Keratinocyte (primary cell): ENCODE measurements around the gene CALCB. TPM values are rescaled to one million over a fixed set of nuclear protein-coding genes. Genes with fewer than 3 reads are reported as not detected.

Experiments
- DNase-seq: peaks from one replicate; pipeline ENCODE4 v3.0.0-alpha.2; 2011; ENCODE audit warnings: low read depth, missing footprints, low spot score
- FAIRE-seq: peaks from 2 replicates; lab custom pipeline; 2011; peaks lifted over from hg19 to GRCh38; lab: Jason Lieb, UNC
- H2AFZ ChIP-seq: 2 replicates; pipeline ENCODE4 v1.6.0; 2012; ENCODE audit warnings: low read length, control low read depth, inconsistent platforms; ENCODE audit not compliant: control insufficient read depth
- H3K27ac ChIP-seq: 2 replicates; pipeline ENCODE4 v1.5.1; 2011; ENCODE audit warnings: low read length; ENCODE audit not compliant: control insufficient read depth, insufficient read depth
- H3K27me3 ChIP-seq: 3 replicates; pipeline ENCODE4 v1.6.0; 2011; ENCODE audit warnings: low read length; ENCODE audit not compliant: control insufficient read depth, insufficient read depth; ENCODE audit errors: extremely low read depth
- H3K36me3 ChIP-seq, 2 experiments: 2 replicates in 1 of 2; 3 replicates in 1 of 2; pipeline ENCODE4 v1.5.1; 2011; ENCODE audit warnings: low read length in 2 of 2, mild to moderate bottlenecking in 1 of 2; ENCODE audit not compliant: control insufficient read depth in 2 of 2, insufficient read depth in 2 of 2; ENCODE audit errors: extremely low read depth in 1 of 2
- H3K4me1 ChIP-seq: 3 replicates; pipeline ENCODE4 v1.5.1; 2011; ENCODE audit warnings: low read length; ENCODE audit not compliant: control insufficient read depth, insufficient read depth; ENCODE audit errors: extremely low read depth
- H3K4me2 ChIP-seq: 3 replicates; pipeline ENCODE4 v1.6.0; 2011; ENCODE audit warnings: low read depth, low read length; ENCODE audit not compliant: control insufficient read depth, insufficient read depth; ENCODE audit errors: extremely low read depth
- H3K4me3 ChIP-seq, 3 experiments: fragments of 200-600 bp in 1 of 3; sonication (generic) in 1 of 3; 2 replicates in 2 of 3; 3 replicates in 1 of 3; pipeline ENCODE4 v1.5.1; 2011 to 2016; ENCODE audit warnings: low read length in 3 of 3, mild to moderate bottlenecking in 3 of 3, control low read depth in 2 of 3, inconsistent platforms in 1 of 3, low read depth in 1 of 3, mixed read lengths in 1 of 3, mixed run types in 1 of 3, moderate library complexity in 1 of 3; ENCODE audit not compliant: control insufficient read depth in 2 of 3, insufficient read depth in 2 of 3; ENCODE audit errors: extremely low read depth in 1 of 3
- H3K79me2 ChIP-seq: 2 replicates; pipeline ENCODE4 v1.6.0; 2012; ENCODE audit warnings: low read length; ENCODE audit not compliant: control insufficient read depth, insufficient read depth
- H3K9ac ChIP-seq: 3 replicates; pipeline ENCODE4 v1.6.0; 2011; ENCODE audit warnings: low read length; ENCODE audit not compliant: control insufficient read depth, insufficient read depth; ENCODE audit errors: extremely low read depth
- H3K9me1 ChIP-seq: 3 replicates; pipeline ENCODE4 v1.6.0; 2011; ENCODE audit warnings: low read length; ENCODE audit not compliant: control insufficient read depth, insufficient read depth; ENCODE audit errors: extremely low read depth
- H3K9me3 ChIP-seq: 2 replicates; pipeline ENCODE4 v1.5.1; 2012; ENCODE audit warnings: low read depth, low read length; ENCODE audit not compliant: control insufficient read depth
- H4K20me1 ChIP-seq: 3 replicates; pipeline ENCODE4 v1.6.0; 2011; ENCODE audit warnings: low read length; ENCODE audit not compliant: control insufficient read depth, insufficient read depth; ENCODE audit errors: extremely low read depth
- CTCF ChIP-seq, 3 experiments: IDR thresholded peaks in 1 of 3; conservative IDR thresholded peaks in 1 of 3; optimal IDR thresholded peaks in 1 of 3; 2 replicates in 2 of 3; 3 replicates in 1 of 3; pipeline versions ENCODE3 to v1.5.1; 2011; ENCODE audit warnings: low read length in 3 of 3, mild to moderate bottlenecking in 3 of 3, moderate library complexity in 2 of 3, control low read depth in 1 of 3, inconsistent platforms in 1 of 3; ENCODE audit not compliant: insufficient read depth in 2 of 3; ENCODE audit errors: extremely low read depth in 1 of 3
- EZH2 ChIP-seq: IDR thresholded peaks from one replicate; pipeline ENCODE4 v1.6.1; 2012; ENCODE audit warnings: inconsistent platforms, mild to moderate bottlenecking, low read length, moderate library complexity
- dilution Hi-C: fragments of 300-500 bp; cut with MboI; formaldehyde crosslinking; loops from one replicate; pipeline ENCODE4 v1.7.0; 2020; ENCODE audit warnings: low sequenced_read_pairs; ENCODE audit not compliant: extremely low pct_ligation_motif_present
- polyA plus RNA-seq, 5 experiments: library from polyadenylated mRNA; depleted of rRNA in 3 of 5; stranded (reverse) in 3 of 5; stranded (forward) in 1 of 5; unstranded in 1 of 5; fragments of >200 nt; gene quantifications; 1 replicate in 1 of 5; 2 replicates in 3 of 5; 3 replicates in 1 of 5; pipeline versions ENCODE4 v1.2.1 to v1.2.3, GENCODE V29; 2011 to 2012; ENCODE audit warnings: missing spikeins in 2 of 5, low read depth in 1 of 5, low replicate concordance in 1 of 5

The CALCB gene
- polyA plus RNA-seq, 1 donor (not counting 4 experiments of a cell fraction or from before 2014, with no cell fraction given): not detected

DNA sequence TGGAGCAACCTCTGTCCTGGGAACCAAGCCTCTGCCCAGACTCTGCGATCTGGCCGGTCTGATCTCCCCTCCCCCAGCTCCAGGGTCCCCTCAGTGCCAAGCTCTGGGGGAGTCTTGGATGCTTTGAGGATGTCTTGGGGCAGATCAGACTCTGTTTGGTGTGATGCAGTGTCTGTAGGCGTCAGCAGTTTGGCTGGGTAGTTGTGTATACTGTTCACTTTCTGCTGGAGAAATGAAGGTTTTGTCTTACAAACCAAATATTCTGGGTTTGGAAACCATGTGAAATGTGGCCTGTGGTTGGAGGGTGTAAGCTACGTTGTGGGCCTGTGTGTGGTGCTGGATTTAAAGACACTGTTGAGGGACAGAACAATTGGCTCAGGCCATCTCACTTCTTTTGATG, 46.0 kb downstream of the CALCB start:
- FAIRE-seq (no peak), DNase-seq (no peak)
- Histone ChIP-seq H4K20me1 (no peaks in the 10 kb centered on the region), H3K4me1 (peaks cover 15% of the 10 kb centered on the region), H3K9me1 (no peaks in the 10 kb centered on the region), H3K27me3 (peaks cover 12% of the 10 kb centered on the region), H3K9ac (no peak overlapping the region), H3K4me2 (no peak overlapping the region), H3K36me3 (no peaks in the 10 kb centered on the region), H2AFZ (no peak overlapping the region), H3K9me3 (no peaks in the 10 kb centered on the region), H3K79me2 (no peaks in the 10 kb centered on the region), H3K4me3 (no peak overlapping the region), H3K27ac (no peak overlapping the region)
- dilution Hi-C loops: no loop called here
- TF ChIP-seq EZH2 (no peak), CTCF (optimal IDR thresholded peaks at IDR 0.05 in 1 of 3, IDR thresholded peaks at IDR 0.05 in 1 of 3, conservative IDR thresholded peaks at IDR 0.05 in 1 of 3; ENCODE audit: extremely low read depth in 1 of 3, insufficient read depth in 2 of 3, low read length in 3 of 3) (no peak)

- Histone ChIP-seq H2AFZ (no peak overlapping the region), H4K20me1 (no peaks in the 10 kb centered on the region), H3K79me2 (no peaks in the 10 kb centered on the region), H3K9me1 (no peaks in the 10 kb centered on the region), H3K4me1 (peaks cover 18% of the 10 kb centered on the region), H3K27ac (no peak overlapping the region), H3K9me3 (no peaks in the 10 kb centered on the region), H3K4me2 (no peak overlapping the region), H3K4me3 (no peak overlapping the region), H3K9ac (no peak overlapping the region), H3K27me3 (peaks cover 8% of the 10 kb centered on the region), H3K36me3 (no peaks in the 10 kb centered on the region)
- dilution Hi-C loops: no loop called here
- peak; percentile 84 for FAIRE-seq
- DNase-seq: no peak
- TF ChIP-seq EZH2: no peak
- no peak for TF ChIP-seq CTCF (optimal IDR thresholded peaks at IDR 0.05 in 1 of 3, IDR thresholded peaks at IDR 0.05 in 1 of 3, conservative IDR thresholded peaks at IDR 0.05 in 1 of 3; ENCODE audit: extremely low read depth in 1 of 3, insufficient read depth in 2 of 3, low read length in 3 of 3)
These were observed 46.4 kb downstream of the CALCB start for GRCh38 chr11:15119826-15120225.
